GM12872 (cell line): ENCODE measurements around the gene PGP.

ENCODE experiments used
- TF ChIP-seq, protein P1 (sequence below): IDR thresholded peaks from 3 replicates; pipeline ENCODE4 v1.5.1; 2011; ENCODE audit warnings: low read depth, mild to moderate bottlenecking, low read length, moderate library complexity; ENCODE audit not compliant: insufficient read depth

Gene PGP

DNA sequence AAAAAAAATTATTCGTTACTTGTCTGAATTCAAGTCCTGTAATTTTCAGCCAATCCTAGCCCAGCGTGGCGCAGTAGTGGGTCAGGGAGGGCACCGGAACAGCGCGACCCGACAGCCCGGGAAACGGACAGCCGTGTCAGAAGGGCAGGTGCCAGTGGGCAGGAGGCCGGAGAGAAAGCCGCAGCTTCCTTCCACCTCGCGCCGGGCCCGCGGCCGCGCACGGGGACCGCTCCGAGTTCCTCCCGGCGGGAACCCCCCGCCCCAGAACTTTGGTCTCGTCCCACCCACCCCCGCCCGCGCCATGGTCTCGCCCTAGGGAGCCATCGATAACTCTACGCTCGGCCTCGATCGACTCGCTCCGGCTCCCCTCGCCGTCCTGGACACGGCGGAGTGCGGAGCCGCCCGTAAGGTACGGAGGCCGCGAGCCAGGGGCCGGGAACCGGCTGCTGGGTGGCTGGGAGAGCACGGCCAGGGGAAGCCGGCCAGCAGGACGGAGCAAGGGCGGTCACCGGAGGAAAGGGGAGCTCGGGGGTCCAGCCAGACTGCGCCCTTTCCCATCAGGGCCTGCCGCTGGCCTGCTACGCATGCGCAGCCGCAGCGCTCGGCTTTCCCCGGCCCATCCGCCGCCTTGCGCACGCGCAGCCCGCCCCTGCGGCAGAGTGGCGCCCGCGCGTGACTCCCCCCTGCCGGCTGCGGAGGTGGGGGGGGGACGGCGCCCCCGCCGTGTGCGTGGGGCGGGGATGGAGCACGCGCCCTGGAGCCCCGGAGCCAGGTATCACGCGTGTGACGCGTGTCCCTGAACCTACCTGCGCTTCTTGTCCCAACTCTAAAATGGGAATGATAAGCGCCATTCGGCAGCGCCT, 9.3 kb downstream of the PGP start, which contains the start of gene MLST8:
Gene MLST8 (plus strand): TSS at position 351 of the 863 bp plus-strand sequence. CDS start 632 bp downstream, outside the sequence.
- TF ChIP-seq, protein P1, sequence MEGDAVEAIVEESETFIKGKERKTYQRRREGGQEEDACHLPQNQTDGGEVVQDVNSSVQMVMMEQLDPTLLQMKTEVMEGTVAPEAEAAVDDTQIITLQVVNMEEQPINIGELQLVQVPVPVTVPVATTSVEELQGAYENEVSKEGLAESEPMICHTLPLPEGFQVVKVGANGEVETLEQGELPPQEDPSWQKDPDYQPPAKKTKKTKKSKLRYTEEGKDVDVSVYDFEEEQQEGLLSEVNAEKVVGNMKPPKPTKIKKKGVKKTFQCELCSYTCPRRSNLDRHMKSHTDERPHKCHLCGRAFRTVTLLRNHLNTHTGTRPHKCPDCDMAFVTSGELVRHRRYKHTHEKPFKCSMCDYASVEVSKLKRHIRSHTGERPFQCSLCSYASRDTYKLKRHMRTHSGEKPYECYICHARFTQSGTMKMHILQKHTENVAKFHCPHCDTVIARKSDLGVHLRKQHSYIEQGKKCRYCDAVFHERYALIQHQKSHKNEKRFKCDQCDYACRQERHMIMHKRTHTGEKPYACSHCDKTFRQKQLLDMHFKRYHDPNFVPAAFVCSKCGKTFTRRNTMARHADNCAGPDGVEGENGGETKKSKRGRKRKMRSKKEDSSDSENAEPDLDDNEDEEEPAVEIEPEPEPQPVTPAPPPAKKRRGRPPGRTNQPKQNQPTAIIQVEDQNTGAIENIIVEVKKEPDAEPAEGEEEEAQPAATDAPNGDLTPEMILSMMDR: peak; percentile 31; the same call in 1 of the 3 replicates

DNA sequence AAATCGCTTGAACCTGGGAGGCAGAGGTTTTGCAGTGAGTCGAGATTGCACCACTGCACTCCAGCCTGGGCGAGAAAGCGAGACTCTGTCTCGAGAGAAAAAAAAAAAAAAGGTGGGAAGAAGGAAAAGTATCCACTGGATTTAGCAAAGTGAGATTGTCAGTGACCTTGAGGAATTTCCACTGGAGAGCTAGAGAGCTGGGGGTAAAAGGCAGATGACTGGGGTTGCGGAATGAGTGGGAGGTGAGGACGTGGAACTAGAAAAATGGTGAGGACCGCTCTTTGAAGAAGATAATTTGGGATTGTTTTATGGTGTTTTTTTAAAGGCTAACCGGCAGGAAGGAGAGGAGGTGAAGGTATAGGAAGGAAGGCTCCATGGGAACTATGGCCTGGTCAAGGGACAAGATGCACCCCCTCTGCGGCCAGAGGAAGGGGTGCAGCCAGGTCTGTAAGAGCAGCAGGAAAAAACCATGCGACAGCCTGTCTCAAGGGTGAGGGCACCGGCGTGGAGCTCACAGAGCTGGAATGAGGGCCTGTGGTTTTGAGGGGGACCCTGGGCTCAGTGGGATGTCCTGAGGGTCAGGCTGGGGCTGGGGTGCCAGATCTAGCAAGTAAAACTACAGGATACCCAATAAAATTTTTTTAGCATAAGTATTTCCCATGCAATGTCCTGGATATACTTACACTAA, 10.1 kb downstream of the PGP start:
- TF ChIP-seq, protein P1: 0 out of 3 replicates have a peak, but pooled peaks have one; percentile 0

GRCh38 chr16:2200313-2200712, 14.3 kb downstream of the PGP start:
- TF ChIP-seq, protein P1: no peak

DNA sequence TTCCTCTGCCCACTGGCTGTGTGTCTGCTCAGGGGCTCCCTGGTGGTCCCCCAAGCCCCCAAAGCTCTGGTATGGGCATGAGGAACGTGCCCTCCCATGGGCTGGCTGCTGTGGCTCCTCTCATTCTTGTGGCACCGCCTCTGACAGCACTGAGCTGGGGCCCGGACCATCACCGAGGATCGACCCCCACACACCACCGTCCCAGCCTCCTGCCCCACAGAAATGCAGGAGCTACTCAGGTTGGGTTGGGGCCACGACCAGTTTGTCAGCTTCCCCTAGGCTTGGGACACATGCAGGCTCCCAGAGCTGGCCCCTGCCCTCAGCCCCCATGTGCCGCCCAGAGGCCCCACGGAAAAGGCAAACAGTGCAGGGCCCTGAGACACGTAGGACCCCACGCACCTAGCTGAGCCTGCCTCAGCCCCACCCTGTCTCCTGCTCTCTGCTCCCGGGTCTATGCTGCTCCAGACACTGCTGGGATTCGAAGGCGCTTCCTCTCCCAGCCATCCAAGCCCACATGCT, 15.0 kb downstream of the PGP start:
- TF ChIP-seq, protein P1: no peak

DNA sequence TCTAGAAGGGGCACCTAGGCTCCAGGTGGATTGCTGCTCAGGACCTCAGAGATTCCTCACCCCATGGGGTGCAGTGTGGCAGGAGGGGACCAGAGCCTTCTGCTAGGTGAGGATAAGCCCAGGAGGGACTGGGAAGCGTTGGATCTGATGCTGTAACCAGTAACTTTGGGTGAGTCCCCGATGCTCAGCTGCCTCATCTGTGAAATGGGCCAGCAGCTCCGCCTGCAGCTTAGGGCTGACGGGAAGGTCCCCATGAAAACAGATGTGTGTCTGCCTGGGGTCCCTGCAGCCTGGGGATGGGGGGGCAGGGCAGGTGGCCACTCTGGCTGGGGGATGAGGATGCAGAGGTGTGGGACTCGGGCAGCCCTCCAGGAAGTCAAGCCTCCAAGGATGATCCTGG, 15.5 kb downstream of the PGP start:
- TF ChIP-seq, protein P1: no peak

- TF ChIP-seq, protein P1: no peak
Measured at GRCh38 chr16:2198283-2198682, 16.4 kb downstream of the PGP start.

DNA sequence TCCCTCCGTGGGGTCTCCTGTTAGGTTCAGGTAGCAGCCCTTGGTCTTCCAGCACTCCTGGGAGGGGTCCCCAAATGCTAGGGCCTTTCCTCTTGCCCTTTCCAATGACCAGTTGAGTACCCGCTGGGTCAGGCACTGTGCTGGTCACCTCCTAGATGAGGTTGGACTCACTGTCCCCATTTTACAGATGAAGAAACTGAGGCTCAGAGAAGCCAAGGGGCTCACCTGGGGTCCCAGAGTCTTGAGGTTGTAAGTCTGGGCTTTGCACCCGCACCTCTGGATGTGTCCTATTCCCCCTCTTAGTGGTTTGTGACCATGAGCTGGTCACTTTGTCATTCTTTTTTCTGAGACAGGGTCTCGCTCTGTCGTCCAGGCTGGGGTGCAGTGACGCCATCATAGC, 16.9 kb downstream of the PGP start:
- TF ChIP-seq, protein P1: no peak
